ENCODE data around the gene PICALM.

DNA sequence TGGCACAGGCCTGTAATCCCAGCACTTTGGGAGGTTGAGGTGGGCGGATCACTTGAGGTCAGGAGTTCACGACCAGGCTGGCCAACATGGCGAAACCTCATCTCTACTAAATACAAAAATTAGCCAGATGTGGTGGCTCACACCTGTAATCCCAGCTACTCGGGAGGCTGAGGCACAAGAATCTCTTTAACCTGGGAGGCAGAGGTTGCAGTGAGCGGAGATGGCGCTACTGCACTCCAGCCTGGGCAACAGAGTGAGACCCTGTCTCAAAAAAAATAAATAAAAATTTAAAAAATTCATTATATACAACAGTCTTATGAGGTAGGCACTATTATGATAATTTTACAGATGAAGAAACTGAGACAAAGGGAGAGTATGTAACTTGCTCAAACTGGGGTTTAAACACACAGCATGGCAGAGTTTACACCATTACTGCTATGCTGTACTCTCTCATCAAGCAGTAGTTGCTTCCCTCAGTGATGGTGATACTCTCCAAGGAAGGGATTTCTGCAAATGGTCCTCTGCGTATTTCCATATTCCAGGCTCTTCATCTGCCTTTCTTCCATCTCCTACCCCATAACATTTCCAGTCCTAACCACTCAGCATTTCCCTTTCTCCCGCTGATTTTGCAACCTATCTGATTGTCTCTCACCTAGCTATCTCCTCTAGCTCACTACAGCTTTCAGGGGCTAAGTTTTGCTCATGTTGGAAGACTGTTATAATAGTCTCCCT lies 118.4 kb downstream of the PICALM start:
- TF ChIP-seq ZSCAN29 (IDR thresholded peaks at IDR 0.05) (no peak), ZNF436 (CRISPR knock-in tag; IDR thresholded peaks at IDR 0.05) (no peak), HDAC3 (IDR thresholded peaks at IDR 0.05; ENCODE audit: borderline replicate concordance, partially characterized antibody) (no peak), CTCFL (IDR thresholded peaks at IDR 0.05; ENCODE audit: borderline replicate concordance, insufficient read depth, low read depth, low read length, poor library complexity, severe bottlenecking) (no peak), ZFP1 (CRISPR knock-in tag; IDR thresholded peaks at IDR 0.05) (no peak), POLR2AphosphoS5 (IDR thresholded peaks at IDR 0.05; ENCODE audit: control insufficient read depth, insufficient read depth, low read depth, low read length) (no peak), NR2C2 (CRISPR knock-in tag; IDR thresholded peaks at IDR 0.05) (no peak), NR2C2 (tag; IDR thresholded peaks at IDR 0.05) (no peak), RAD21 (CRISPR knock-in tag; conservative IDR thresholded peaks at IDR 0.05 in 1 of 2, IDR thresholded peaks at IDR 0.05 in 1 of 2) (no peak), TAF1 (IDR thresholded peaks at IDR 0.05; ENCODE audit: control insufficient read depth, extremely low read depth, insufficient read depth, low read length, severe bottlenecking) (no peak), KAT2B (IDR thresholded peaks at IDR 0.05; ENCODE audit: low read depth, low read length) (no peak), JUNB (CRISPR knock-in tag; conservative IDR thresholded peaks at IDR 0.05) (no peak)
- TF ChIP-seq, protein P1, sequence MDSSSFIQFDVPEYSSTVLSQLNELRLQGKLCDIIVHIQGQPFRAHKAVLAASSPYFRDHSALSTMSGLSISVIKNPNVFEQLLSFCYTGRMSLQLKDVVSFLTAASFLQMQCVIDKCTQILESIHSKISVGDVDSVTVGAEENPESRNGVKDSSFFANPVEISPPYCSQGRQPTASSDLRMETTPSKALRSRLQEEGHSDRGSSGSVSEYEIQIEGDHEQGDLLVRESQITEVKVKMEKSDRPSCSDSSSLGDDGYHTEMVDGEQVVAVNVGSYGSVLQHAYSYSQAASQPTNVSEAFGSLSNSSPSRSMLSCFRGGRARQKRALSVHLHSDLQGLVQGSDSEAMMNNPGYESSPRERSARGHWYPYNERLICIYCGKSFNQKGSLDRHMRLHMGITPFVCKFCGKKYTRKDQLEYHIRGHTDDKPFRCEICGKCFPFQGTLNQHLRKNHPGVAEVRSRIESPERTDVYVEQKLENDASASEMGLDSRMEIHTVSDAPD (CRISPR knock-in tag; IDR thresholded peaks at IDR 0.05): no peak
- TF ChIP-seq, protein P2, sequence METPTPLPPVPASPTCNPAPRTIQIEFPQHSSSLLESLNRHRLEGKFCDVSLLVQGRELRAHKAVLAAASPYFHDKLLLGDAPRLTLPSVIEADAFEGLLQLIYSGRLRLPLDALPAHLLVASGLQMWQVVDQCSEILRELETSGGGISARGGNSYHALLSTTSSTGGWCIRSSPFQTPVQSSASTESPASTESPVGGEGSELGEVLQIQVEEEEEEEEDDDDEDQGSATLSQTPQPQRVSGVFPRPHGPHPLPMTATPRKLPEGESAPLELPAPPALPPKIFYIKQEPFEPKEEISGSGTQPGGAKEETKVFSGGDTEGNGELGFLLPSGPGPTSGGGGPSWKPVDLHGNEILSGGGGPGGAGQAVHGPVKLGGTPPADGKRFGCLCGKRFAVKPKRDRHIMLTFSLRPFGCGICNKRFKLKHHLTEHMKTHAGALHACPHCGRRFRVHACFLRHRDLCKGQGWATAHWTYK (CRISPR knock-in tag; IDR thresholded peaks at IDR 0.05): no peak
- TF ChIP-seq, protein P3, sequence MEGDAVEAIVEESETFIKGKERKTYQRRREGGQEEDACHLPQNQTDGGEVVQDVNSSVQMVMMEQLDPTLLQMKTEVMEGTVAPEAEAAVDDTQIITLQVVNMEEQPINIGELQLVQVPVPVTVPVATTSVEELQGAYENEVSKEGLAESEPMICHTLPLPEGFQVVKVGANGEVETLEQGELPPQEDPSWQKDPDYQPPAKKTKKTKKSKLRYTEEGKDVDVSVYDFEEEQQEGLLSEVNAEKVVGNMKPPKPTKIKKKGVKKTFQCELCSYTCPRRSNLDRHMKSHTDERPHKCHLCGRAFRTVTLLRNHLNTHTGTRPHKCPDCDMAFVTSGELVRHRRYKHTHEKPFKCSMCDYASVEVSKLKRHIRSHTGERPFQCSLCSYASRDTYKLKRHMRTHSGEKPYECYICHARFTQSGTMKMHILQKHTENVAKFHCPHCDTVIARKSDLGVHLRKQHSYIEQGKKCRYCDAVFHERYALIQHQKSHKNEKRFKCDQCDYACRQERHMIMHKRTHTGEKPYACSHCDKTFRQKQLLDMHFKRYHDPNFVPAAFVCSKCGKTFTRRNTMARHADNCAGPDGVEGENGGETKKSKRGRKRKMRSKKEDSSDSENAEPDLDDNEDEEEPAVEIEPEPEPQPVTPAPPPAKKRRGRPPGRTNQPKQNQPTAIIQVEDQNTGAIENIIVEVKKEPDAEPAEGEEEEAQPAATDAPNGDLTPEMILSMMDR (IDR thresholded peaks at IDR 0.05 in 2 of 3, conservative IDR thresholded peaks at IDR 0.05 in 1 of 3; ENCODE audit: insufficient read depth in 2 of 3, low read depth in 1 of 3, low read length in 3 of 3): no peak

Measured in K562 (cell line).